IMR-90 (cell line): ENCODE data around the gene CNPPD1. TPM values are rescaled to one million over a fixed set of nuclear protein-coding genes. Genes with fewer than 3 reads are reported as not detected.

Source experiments
- ATAC-seq: fragments of 200-7000 bp; cut with Tn5 transposase; 2 replicates; pipeline ENCODE4 v1.9.1; 2020; ENCODE audit warnings: low read depth, mild to moderate bottlenecking, moderate library complexity
- BruUV-seq: library from RNA; stranded (reverse); fragments of 400-500 nt; replicated peaks from 2 replicates; lab custom pipeline; 2021; lab: Mats Ljungman, UMichigan
- CTCF ChIA-PET: fragments of 300-600 bp; formaldehyde crosslinking; extraction: SDS; loops from one replicate; lab custom pipeline; 2021; ENCODE audit warnings: antibody characterized with exemption; lab: Yijun Ruan, JAX
- POLR2A ChIA-PET: fragments of 300-600 bp; sonication (Branson Sonifier 250); formaldehyde crosslinking; loops from one replicate; lab custom pipeline; 2022; ENCODE audit warnings: antibody characterized with exemption; ENCODE audit not compliant: unreplicated experiment; lab: Charles Lee
- DNase-seq: peaks from one replicate; pipeline ENCODE4 v3.0.0; 2013
- H2AFZ ChIP-seq: replicated peaks from 2 replicates; pipeline ENCODE3; 2013; ENCODE audit warnings: low read length, mild to moderate bottlenecking; ENCODE audit not compliant: poor library complexity
- H2AK5ac ChIP-seq: 2 replicates; pipeline ENCODE4 v1.6.1; 2013; ENCODE audit warnings: low read depth, low read length, inconsistent platforms
- H2AK9ac ChIP-seq: replicated peaks from 2 replicates; pipeline ENCODE3; 2013; ENCODE audit warnings: mild to moderate bottlenecking, low read depth, low read length, moderate library complexity; ENCODE audit not compliant: poor library complexity
- H2BK120ac ChIP-seq: 2 replicates; pipeline ENCODE4 v1.6.1; 2013; ENCODE audit warnings: low read depth, low read length, inconsistent platforms
- H2BK15ac ChIP-seq: 3 replicates; pipeline ENCODE4 v1.6.1; 2013; ENCODE audit warnings: low read depth, low read length, inconsistent platforms
- H2BK20ac ChIP-seq: 2 replicates; pipeline ENCODE4 v1.6.1; 2013; ENCODE audit warnings: low read depth, mild to moderate bottlenecking, inconsistent platforms, low read length, moderate library complexity
- H2BK5ac ChIP-seq: 2 replicates; pipeline ENCODE4 v1.6.1; 2013; ENCODE audit warnings: mild to moderate bottlenecking, low read depth, low read length, inconsistent platforms; ENCODE audit not compliant: poor library complexity, severe bottlenecking
- H3K14ac ChIP-seq: replicated peaks from 2 replicates; pipeline ENCODE4 v1.6.1; 2013; ENCODE audit warnings: low read depth, low read length, inconsistent platforms
- H3K18ac ChIP-seq: 2 replicates; pipeline ENCODE4 v1.6.1; 2013; ENCODE audit warnings: low read depth, low read length, control low read depth
- H3K23ac ChIP-seq: 2 replicates; pipeline ENCODE4 v1.6.1; 2013; ENCODE audit warnings: low read depth, low read length, inconsistent platforms
- H3K27ac ChIP-seq: 2 replicates; pipeline ENCODE4 v1.5.1; 2013; ENCODE audit warnings: mild to moderate bottlenecking, control low read depth, low read length; ENCODE audit not compliant: insufficient read depth
- H3K27me3 ChIP-seq: 2 replicates; pipeline ENCODE4 v1.6.1; 2013; ENCODE audit warnings: low read length; ENCODE audit not compliant: control insufficient read depth, insufficient read depth
- H3K36me3 ChIP-seq: 2 replicates; pipeline ENCODE4 v1.6.1; 2013; ENCODE audit warnings: low read length, mixed read lengths; ENCODE audit not compliant: control insufficient read depth, insufficient read depth
- H3K4ac ChIP-seq: 2 replicates; pipeline ENCODE4 v1.6.1; 2013; ENCODE audit warnings: low read depth, low read length, inconsistent platforms
- H3K4me1 ChIP-seq: 2 replicates; pipeline ENCODE4 v1.6.1; 2013; ENCODE audit warnings: low read length, mixed read lengths; ENCODE audit not compliant: control insufficient read depth, insufficient read depth
- H3K4me2 ChIP-seq: 2 replicates; pipeline ENCODE4 v1.6.1; 2013; ENCODE audit warnings: low read depth, mild to moderate bottlenecking, control low read depth, low read length, moderate library complexity
- H3K4me3 ChIP-seq: 2 replicates; pipeline ENCODE4 v1.5.1; 2013; ENCODE audit warnings: low read depth, mild to moderate bottlenecking, control low read depth, low read length, moderate library complexity; ENCODE audit not compliant: insufficient read depth
- H3K56ac ChIP-seq: 2 replicates; pipeline ENCODE4 v1.6.1; 2013; ENCODE audit warnings: low read length, inconsistent platforms; ENCODE audit not compliant: insufficient read depth; ENCODE audit errors: extremely low read depth
- H3K79me1 ChIP-seq, 2 experiments: 2 replicates each; pipeline ENCODE4 v1.6.1; 2013; ENCODE audit warnings: low read length in 2 of 2, inconsistent platforms in 1 of 2, low read depth in 1 of 2
- H3K9ac ChIP-seq: 2 replicates; pipeline ENCODE4 v1.6.1; 2013; ENCODE audit warnings: low read depth, low read length, control low read depth
- H3K9me1 ChIP-seq: 2 replicates; pipeline ENCODE4 v1.6.1; 2013; ENCODE audit warnings: low read length, inconsistent platforms; ENCODE audit not compliant: insufficient read depth
- H3K9me3 ChIP-seq: 2 replicates; pipeline ENCODE4 v1.6.1; 2013; ENCODE audit warnings: low read length; ENCODE audit not compliant: control insufficient read depth, insufficient read depth
- H4K20me1 ChIP-seq: 2 replicates; pipeline ENCODE4 v1.6.1; 2013; ENCODE audit warnings: low read length, inconsistent platforms; ENCODE audit not compliant: insufficient read depth
- H4K5ac ChIP-seq: 2 replicates; pipeline ENCODE4 v1.6.1; 2013; ENCODE audit warnings: mild to moderate bottlenecking, low read depth, low read length, control low read depth
- H4K8ac ChIP-seq, 2 experiments: 2 replicates each; pipeline ENCODE4 v1.6.1; 2013; ENCODE audit warnings: low read depth in 2 of 2, low read length in 2 of 2, control low read depth in 1 of 2, inconsistent platforms in 1 of 2
- H4K91ac ChIP-seq: 2 replicates; pipeline ENCODE4 v1.6.1; 2013; ENCODE audit warnings: low read depth, low read length, inconsistent platforms; ENCODE audit not compliant: insufficient read depth
- BHLHE40 ChIP-seq: fragments of 150-350 bp; IDR thresholded peaks from 2 replicates; pipeline ENCODE4 v1.6.1; 2016; ENCODE audit warnings: mild to moderate bottlenecking, low read depth, low read length
- CEBPB ChIP-seq: IDR thresholded peaks from 2 replicates; pipeline ENCODE4 v1.6.1; 2012; ENCODE audit warnings: low read depth, low read length, improper control_type of control experiment
- CHD1 ChIP-seq: IDR thresholded peaks from 2 replicates; pipeline ENCODE4 v1.6.1; 2012; ENCODE audit warnings: low read depth, low read length, improper control_type of control experiment
- CTCF ChIP-seq: conservative IDR thresholded peaks from 2 replicates; pipeline ENCODE4 v1.5.1; 2012; ENCODE audit warnings: mild to moderate bottlenecking, low read depth, low read length, improper control_type of control experiment
- FOS ChIP-seq: fragments of 150-350 bp; IDR thresholded peaks from 2 replicates; pipeline ENCODE4 v1.6.1; 2016; ENCODE audit warnings: low read depth, low read length
- MAFK ChIP-seq: IDR thresholded peaks from 2 replicates; pipeline ENCODE4 v1.6.1; 2012; ENCODE audit warnings: low read depth, low read length, improper control_type of control experiment
- MAZ ChIP-seq: IDR thresholded peaks from 2 replicates; pipeline ENCODE4 v1.6.1; 2012; ENCODE audit warnings: low read depth, mild to moderate bottlenecking, low read length, improper control_type of control experiment, moderate library complexity, borderline replicate concordance
- RCOR1 ChIP-seq: IDR thresholded peaks from 2 replicates; pipeline ENCODE4 v1.6.1; 2012; ENCODE audit warnings: mild to moderate bottlenecking, low read length, improper control_type of control experiment; ENCODE audit not compliant: insufficient replicate concordance
- RFX5 ChIP-seq: IDR thresholded peaks from 2 replicates; pipeline ENCODE4 v1.8.0; 2012; ENCODE audit warnings: low read depth, mild to moderate bottlenecking, low read length, moderate library complexity
- SMC3 ChIP-seq: fragments of 150-350 bp; IDR thresholded peaks from 2 replicates; pipeline ENCODE4 v1.6.1; 2016; ENCODE audit warnings: low read depth, mild to moderate bottlenecking, antibody characterized with exemption, low read length, moderate library complexity
- USF2 ChIP-seq: fragments of 150-350 bp; IDR thresholded peaks from 2 replicates; pipeline ENCODE4 v1.6.1; 2017; ENCODE audit warnings: mild to moderate bottlenecking, antibody characterized with exemption, low read length, low read depth
- WGBS, 2 experiments: methylation state at CpG; one replicate each; pipeline versions ENCODE4 v1.1.5 to v1.1.7; 2013; ENCODE audit warnings: missing lambda C conversion rate in 2 of 2; ENCODE audit not compliant: insufficient read length in 1 of 2; ENCODE audit errors: extremely low coverage in 2 of 2; 5-methylcytosine and 5-hydroxymethylcytosine counted together
- dilution Hi-C: fragments of 300-500 bp; cut with HindIII; formaldehyde crosslinking; loops from one replicate; pipeline ENCODE4 v1.14.3; 2018; ENCODE audit warnings: low sequenced_read_pairs; ENCODE audit not compliant: unreplicated experiment
- in situ Hi-C: fragments of 300-500 bp; cut with MboI; formaldehyde crosslinking; loops from 3 replicates; pipeline ENCODE4 v1.14.3; 2019; ENCODE audit warnings: low sequenced_read_pairs, inconsistent platforms, mixed read lengths
- intact Hi-C: fragments of 100-400 bp; cut with micrococcal nuclease; formaldehyde crosslinking; loops from 2 replicates; pipeline ENCODE4 v1.10.0; 2022
- polyA plus RNA-seq, 3 experiments: library from polyadenylated mRNA; depleted of rRNA; stranded (reverse); fragments of >200 nt; gene quantifications; 2 replicates each; pipeline ENCODE4 v1.2.3, GENCODE V29; 2012; ENCODE audit warnings: low replicate concordance in 1 of 3
- total RNA-seq: library from RNA; depleted of rRNA; stranded (reverse); fragments of >200 nt; gene quantifications from 2 replicates; pipeline ENCODE4 v1.2.3, GENCODE V29; 2012
- TF ChIP-seq, protein P1 (sequence below): fragments of 150-350 bp; IDR thresholded peaks from 2 replicates; pipeline ENCODE4 v1.6.1; 2016; ENCODE audit warnings: low read depth, mild to moderate bottlenecking, low read length, moderate library complexity, borderline replicate concordance

The CNPPD1 gene
- total and polyA plus RNA-seq, 2 of the 4 experiments (the other 2 are of a cell fraction) = 11.1 to 29.2 TPM

DNA sequence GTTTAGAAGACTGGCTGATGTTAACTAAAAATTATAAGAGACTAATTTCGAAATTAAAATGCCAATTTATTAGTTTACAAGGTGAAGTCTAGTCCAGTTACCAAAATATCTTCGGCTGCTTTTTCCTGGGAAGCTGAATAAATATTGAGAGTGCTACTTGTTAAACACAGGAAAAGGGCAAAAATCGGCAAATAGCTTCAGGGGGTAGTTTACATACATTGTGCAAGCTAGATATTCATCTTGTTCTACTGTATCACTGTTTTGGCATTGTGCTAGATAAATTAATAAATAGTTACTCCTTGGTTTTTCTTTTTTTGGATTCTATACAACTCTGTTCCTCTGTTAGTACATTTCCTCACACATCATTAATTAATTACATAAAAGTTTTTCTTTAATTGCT lies 45.4 kb downstream of the CNPPD1 start:
- intact Hi-C loops = no loop called here
- ATAC-seq = no peak
- no CpG with 5 or more reads among the region's 3 CpGs for WGBS, 2 experiments
- Histone ChIP-seq H3K4ac (no peak overlapping the region), H3K9me3 (no peaks in the 10 kb centered on the region), H2BK15ac (no peak overlapping the region), H3K27ac (no peak overlapping the region), H3K18ac (no peak overlapping the region), H3K4me3 (no peak overlapping the region), H3K9ac (no peak overlapping the region), H2AK5ac (no peak overlapping the region), H2BK120ac (no peak overlapping the region), H3K79me1 (no peaks in the 10 kb centered on the region; a peak in 1 of 4 replicates), H3K4me1 (no peaks in the 10 kb centered on the region; the same call in 1 of the 2 replicates), H2BK5ac (no peak overlapping the region), H2AK9ac (no peak overlapping the region), H3K36me3 (no peaks in the 10 kb centered on the region), H3K9me1 (no peaks in the 10 kb centered on the region), H4K91ac (no peak overlapping the region), H3K23ac (no peak overlapping the region), H4K20me1 (no peaks in the 10 kb centered on the region), H4K8ac (no peak overlapping the region), H2BK20ac (no peak overlapping the region), H3K56ac (no peak overlapping the region), H4K5ac (no peak overlapping the region), H3K27me3 (no peaks in the 10 kb centered on the region), H3K4me2 (no peak overlapping the region), H3K14ac (no peak overlapping the region), H2AFZ (no peak overlapping the region)
- ChIA-PET CTCF (interaction anchor here (0.9 kb wide), 1 partner anchor 59 kb away, joined by 3 read pairs; no protein-coding TSS in a partner anchor), POLR2A (no interaction called here)
- TF ChIP-seq RCOR1 (no peak), BHLHE40 (no peak), RFX5 (no peak), CHD1 (no peak), MAZ (no peak), MAFK (no peak), CTCF (no peak), USF2 (no peak), CEBPB (no peak), SMC3 (no peak), FOS (no peak)
- TF ChIP-seq, protein P1, sequence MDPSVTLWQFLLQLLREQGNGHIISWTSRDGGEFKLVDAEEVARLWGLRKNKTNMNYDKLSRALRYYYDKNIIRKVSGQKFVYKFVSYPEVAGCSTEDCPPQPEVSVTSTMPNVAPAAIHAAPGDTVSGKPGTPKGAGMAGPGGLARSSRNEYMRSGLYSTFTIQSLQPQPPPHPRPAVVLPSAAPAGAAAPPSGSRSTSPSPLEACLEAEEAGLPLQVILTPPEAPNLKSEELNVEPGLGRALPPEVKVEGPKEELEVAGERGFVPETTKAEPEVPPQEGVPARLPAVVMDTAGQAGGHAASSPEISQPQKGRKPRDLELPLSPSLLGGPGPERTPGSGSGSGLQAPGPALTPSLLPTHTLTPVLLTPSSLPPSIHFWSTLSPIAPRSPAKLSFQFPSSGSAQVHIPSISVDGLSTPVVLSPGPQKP = no peak
- in situ Hi-C loops = no loop called here
- no TSS peak for BruUV-seq
- DNase-seq = no peak
- dilution Hi-C loops = no loop called here
